GM12864 (cell line): Measurements from ENCODE around the gene PXN.
"Not testable (repeated sequence)": the region's sequence is repeated elsewhere in the genome, so short reads cannot be mapped to it uniquely, and the experiment has no call there.

Experiments
- DNase-seq: peaks from one replicate; pipeline ENCODE4 v3.0.0-alpha.2; 2011; ENCODE audit warnings: low read depth
- H3K4me3 ChIP-seq: 2 replicates; pipeline ENCODE4 v1.5.1; 2011; ENCODE audit warnings: mild to moderate bottlenecking, low read depth, low read length, control low read depth
- TF ChIP-seq, protein P1 (sequence below): IDR thresholded peaks from 2 replicates; pipeline ENCODE4 v1.5.1; 2011; ENCODE audit warnings: low read depth, mild to moderate bottlenecking, moderate library complexity, low read length, control low read depth, inconsistent platforms; ENCODE audit errors: missing control alignments

Gene PXN

DNA sequence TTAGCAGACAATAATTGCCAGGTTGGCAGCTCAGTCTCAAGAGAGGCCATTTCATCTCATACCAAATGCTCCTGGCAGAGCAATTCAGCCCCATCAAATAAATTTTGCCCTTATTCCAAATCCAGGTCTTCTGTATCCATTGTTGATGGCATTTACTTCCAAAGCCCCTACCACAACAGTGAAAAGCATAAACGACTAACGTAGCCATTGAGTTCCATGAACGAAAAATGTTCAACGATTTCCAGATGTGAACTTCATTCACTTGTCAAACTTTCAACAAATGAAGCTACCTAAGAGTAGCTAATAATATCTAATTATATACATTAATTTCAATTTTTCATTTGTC is 68.0 kb downstream of the PXN start:
- peak overlapping the region; percentile 8 for H3K4me3 ChIP-seq
- TF ChIP-seq, protein P1, sequence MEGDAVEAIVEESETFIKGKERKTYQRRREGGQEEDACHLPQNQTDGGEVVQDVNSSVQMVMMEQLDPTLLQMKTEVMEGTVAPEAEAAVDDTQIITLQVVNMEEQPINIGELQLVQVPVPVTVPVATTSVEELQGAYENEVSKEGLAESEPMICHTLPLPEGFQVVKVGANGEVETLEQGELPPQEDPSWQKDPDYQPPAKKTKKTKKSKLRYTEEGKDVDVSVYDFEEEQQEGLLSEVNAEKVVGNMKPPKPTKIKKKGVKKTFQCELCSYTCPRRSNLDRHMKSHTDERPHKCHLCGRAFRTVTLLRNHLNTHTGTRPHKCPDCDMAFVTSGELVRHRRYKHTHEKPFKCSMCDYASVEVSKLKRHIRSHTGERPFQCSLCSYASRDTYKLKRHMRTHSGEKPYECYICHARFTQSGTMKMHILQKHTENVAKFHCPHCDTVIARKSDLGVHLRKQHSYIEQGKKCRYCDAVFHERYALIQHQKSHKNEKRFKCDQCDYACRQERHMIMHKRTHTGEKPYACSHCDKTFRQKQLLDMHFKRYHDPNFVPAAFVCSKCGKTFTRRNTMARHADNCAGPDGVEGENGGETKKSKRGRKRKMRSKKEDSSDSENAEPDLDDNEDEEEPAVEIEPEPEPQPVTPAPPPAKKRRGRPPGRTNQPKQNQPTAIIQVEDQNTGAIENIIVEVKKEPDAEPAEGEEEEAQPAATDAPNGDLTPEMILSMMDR = no peak
- DNase-seq = no peak

DNA sequence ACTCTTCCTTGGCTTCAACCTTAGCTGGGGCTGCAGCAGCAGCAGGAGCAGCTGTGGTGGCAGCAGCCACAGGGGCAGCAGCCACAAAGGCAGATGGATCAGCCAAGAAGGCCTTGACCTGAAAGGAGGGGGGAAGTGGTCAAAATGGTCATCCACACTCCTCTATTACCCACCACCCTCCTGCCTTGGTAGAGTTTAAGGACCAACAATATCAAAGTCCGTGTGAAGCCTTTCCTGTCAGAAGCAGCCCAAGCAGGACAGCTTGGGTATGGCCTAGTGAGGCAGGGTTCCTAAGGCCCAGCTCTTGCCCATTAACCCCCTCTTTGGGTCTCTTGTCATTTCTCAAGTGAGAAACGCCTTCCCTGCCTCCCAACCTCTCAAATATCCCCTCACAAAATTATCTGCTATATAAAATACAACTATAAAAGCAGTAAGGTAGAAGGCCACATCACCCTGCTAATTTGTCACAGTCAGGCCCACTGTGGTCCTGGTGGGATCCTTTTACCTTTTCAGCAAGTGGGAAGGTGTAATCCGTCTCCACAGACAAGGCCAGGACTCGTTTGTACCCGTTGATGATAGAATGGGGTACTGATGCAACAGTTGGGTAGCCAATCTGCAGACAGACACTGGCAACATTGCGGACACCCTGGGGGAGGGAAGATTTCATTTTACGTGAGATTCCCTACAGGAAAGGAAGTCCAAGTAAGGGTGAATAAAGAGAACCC is 68.6 kb downstream of the PXN start:
- not testable (repeated sequence) for DNase-seq
- peak overlapping the region; percentile 8; the same call in 1 of the 2 replicates for H3K4me3 ChIP-seq

DNA sequence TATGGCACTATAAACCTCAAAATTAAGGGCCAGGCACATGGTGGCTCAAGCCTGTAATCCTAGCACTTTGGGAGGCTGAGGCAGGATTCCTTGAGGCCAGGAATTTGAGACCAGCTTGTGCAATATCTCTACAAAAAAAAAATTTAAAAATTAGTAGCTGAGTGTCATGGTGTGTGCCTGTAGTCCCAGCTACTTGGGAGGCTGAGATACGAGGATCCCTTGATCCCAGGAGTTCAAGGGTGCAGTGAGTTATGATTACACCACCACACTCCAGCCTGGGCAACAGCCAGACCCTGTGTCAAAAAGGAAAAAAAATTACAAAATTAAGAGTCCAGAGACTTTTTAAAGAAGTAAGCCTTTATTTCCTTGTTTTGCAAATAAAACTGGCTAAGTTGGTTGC is 69.2 kb downstream of the PXN start:
- no peak for DNase-seq
- TF ChIP-seq, protein P1 = no peak
- no peak overlapping the region; the same call in 1 of the 2 replicates for H3K4me3 ChIP-seq

DNA sequence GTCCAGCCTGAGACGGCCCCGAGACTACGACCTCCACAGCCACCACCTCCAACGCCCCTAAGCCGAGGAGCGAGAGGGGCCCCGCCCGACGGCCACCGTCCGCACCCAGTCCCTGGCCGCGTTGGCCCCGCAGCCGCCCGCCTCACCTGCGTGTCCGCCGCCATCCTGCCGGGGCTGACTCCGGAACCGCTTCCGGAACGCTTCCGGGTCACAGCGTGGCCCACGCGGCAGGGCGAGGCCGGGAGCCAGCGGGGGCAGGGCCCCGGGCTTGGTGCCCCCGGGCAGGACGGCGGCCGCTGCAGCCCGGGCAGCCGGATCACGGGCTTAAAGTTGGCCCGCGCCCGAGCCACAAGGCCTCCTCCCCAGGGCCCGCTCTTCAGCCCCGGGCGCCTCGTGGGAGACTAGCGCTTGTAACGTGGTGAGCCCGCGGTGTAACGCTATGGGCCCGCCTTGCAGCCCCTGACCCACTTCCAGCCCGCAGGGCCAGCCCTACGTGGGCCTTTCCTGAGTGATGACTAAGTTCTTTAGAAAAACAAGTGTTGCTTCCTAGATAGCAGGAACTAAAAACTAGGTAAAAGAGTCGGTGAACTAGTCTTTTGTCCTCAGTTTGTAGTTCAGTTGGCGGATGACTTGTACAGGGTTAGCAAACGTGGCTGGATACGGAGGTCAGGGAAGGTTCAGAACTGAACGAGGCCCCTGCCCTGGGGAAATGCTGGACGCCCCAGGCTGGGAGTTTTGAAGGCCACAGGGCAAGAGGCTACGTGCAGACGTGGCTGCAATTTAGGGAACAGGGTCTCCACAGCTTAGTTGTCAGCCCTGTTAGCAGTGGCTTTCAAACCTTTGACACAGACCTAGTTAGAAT is 70.8 kb downstream of the PXN start, which contains the start of gene GCN1:
GCN1 (minus strand) TSS at position 182 of the 862 bp plus-strand sequence; CDS start at position 164, 18 bp downstream.
- DNase-seq = no peak
- peak within 1 kb of the TSS; percentile 80 for H3K4me3 ChIP-seq
- TF ChIP-seq, protein P1 = no peak

DNA sequence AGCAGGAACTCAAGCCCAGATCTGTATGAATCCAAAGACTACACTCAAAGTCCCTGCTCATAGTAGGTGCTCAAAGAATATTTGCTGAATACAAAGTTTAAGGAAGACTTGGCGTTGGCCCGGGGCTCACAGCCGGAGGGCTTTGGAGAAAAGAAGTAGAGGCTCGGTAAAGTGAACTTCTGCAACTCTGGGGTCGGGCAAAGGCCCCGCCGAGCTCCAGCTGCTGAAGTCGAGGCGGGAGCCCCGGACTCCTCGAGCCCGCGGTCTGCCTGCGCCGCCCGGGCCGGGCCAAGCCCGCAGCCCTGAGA is 71.3 kb downstream of the PXN start:
- peak overlapping the region; percentile 80 for H3K4me3 ChIP-seq
- DNase-seq = no peak
- TF ChIP-seq, protein P1 = no peak

DNA sequence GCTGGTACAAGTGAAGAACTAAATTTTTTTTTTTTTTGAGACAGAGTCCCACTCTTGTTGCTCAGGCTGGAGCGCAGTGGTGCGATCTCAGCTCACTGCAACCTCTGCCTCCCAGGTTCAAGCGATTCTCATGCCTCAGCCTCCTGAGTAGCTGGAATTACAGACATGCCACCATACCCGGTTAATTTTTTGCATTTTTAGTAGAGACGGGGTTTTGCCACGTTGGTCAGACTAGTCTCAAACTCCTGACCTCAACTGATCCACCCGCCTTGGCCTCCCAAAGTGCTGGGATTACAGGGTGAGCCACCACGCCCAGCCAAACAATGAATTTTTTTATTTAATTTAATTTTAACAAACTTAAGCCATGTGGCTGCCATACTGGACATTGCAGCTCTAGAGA is 72.2 kb downstream of the PXN start:
- H3K4me3 ChIP-seq = peak overlapping the region; percentile 80; the same call in 1 of the 2 replicates
- DNase-seq = not testable (repeated sequence)

DNA sequence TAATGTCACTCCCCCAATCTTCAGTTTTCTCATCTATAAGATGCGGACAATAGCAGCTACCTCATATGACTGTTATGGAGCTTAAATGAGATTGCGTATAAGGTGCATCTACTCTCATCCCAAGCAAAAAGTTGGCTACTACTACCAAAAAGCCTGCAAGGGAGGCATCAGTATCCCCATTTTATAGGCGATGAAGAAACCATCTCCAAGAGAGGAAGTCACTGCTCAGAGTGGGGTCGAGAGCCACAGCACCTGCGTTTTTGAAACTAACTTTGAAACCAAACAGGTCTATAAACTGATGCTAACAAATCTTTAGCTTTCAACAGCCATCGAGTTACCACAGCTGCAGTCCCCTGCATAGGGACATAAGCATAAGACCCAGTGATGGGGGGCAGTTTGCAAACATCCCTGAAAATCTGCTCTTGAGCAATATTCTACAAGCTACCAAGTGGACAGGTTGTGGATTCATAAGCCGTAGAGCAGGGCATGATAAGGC is 74.5 kb downstream of the PXN start:
- no peak overlapping the region for H3K4me3 ChIP-seq
- TF ChIP-seq, protein P1 = no peak
- no peak for DNase-seq
